GM23338 (cell line): ENCODE data around the gene MYBPC2.

Experiments
- CREB1 ChIP-seq: fragments of 250-450 bp; sonication (Bioruptor Pico); IDR thresholded peaks from 2 replicates; pipeline ENCODE4 v1.5.0; 2020; ENCODE audit warnings: low read depth, mild to moderate bottlenecking, moderate library complexity
- EZH2phosphoT487 ChIP-seq: fragments of 200-600 bp; sonication (generic); IDR thresholded peaks from one replicate; pipeline ENCODE4 v1.8.1; 2018; ENCODE audit warnings: antibody characterized with exemption; ENCODE audit not compliant: unreplicated experiment
- POLR2AphosphoS5 ChIP-seq: IDR thresholded peaks from 2 replicates; pipeline ENCODE4 v1.6.1; 2016; ENCODE audit warnings: antibody characterized with exemption, low read depth
- TF ChIP-seq, protein P1 (sequence below), 2 experiments: fragments of 200-600 bp in 1 of 2; sonication (generic) in 1 of 2; conservative IDR thresholded peaks; 2 replicates each; pipeline versions ENCODE4 v1.5.1 to v1.6.1; 2016 to 2017; ENCODE audit warnings: antibody characterized with exemption in 2 of 2, low read depth in 2 of 2, mild to moderate bottlenecking in 2 of 2, moderate library complexity in 1 of 2

DNA sequence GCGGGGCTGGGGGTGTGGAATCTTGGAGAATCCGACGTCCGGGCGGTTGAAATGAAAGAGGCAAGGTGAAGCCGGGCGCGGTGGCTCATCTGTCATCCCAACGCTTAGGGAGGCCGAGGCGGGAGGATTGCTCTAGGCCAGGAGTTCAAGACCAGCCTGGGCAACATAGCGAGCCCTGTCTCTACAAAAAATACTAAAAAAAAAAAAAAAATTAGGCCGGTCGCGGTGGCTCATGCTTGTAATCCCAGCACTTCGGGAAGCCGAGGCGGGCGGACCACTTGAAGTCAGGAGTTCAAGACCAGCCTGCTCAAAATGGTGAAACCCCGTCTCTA, 44.2 kb downstream of the MYBPC2 start:
- TF ChIP-seq CREB1 (CRISPR knock-in tag), result no peak
- TF ChIP-seq, protein P1, sequence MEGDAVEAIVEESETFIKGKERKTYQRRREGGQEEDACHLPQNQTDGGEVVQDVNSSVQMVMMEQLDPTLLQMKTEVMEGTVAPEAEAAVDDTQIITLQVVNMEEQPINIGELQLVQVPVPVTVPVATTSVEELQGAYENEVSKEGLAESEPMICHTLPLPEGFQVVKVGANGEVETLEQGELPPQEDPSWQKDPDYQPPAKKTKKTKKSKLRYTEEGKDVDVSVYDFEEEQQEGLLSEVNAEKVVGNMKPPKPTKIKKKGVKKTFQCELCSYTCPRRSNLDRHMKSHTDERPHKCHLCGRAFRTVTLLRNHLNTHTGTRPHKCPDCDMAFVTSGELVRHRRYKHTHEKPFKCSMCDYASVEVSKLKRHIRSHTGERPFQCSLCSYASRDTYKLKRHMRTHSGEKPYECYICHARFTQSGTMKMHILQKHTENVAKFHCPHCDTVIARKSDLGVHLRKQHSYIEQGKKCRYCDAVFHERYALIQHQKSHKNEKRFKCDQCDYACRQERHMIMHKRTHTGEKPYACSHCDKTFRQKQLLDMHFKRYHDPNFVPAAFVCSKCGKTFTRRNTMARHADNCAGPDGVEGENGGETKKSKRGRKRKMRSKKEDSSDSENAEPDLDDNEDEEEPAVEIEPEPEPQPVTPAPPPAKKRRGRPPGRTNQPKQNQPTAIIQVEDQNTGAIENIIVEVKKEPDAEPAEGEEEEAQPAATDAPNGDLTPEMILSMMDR (conservative IDR thresholded peaks at IDR 0.05; ENCODE audit: low read depth in 2 of 2), result no peak
- no peak for TF ChIP-seq POLR2AphosphoS5
- TF ChIP-seq EZH2phosphoT487, result no peak
